ENCODE results near the gene MLF1.

The MLF1 gene

GRCh38 chr3:158560979-158561378, 10.0 kb upstream of the MLF1 start:
- DNase-seq (ENCODE audit: low read depth): no peak
- TF ChIP-seq CTCF (IDR thresholded peaks at IDR 0.05; ENCODE audit: low read depth, low read length): no peak
- no peak for TF ChIP-seq POLR2A (IDR thresholded peaks at IDR 0.05; ENCODE audit: extremely low read depth, insufficient read length)
- TF ChIP-seq MYC (IDR thresholded peaks at IDR 0.05; ENCODE audit: low read depth, low read length): no peak
- TF ChIP-seq MAX (IDR thresholded peaks at IDR 0.05; ENCODE audit: low read depth, low read length): no peak
- no peak overlapping the region for H3K4me3 ChIP-seq (ENCODE audit: low read depth, low read length)

GRCh38 chr3:158562674-158563073, 8.3 kb upstream of the MLF1 start:
- DNase-seq (ENCODE audit: low read depth): no peak
- H3K4me3 ChIP-seq (ENCODE audit: low read depth, low read length): no peak overlapping the region
- TF ChIP-seq MYC (IDR thresholded peaks at IDR 0.05; ENCODE audit: low read depth, low read length): no peak
- no peak for TF ChIP-seq CTCF (IDR thresholded peaks at IDR 0.05; ENCODE audit: low read depth, low read length)

- TF ChIP-seq MYC (IDR thresholded peaks at IDR 0.05; ENCODE audit: low read depth, low read length) (no peak), POLR2A (IDR thresholded peaks at IDR 0.05; ENCODE audit: extremely low read depth, insufficient read length) (no peak), MAX (IDR thresholded peaks at IDR 0.05; ENCODE audit: low read depth, low read length) (no peak), CTCF (IDR thresholded peaks at IDR 0.05; ENCODE audit: low read depth, low read length) (no peak)
These were observed 7.9 kb upstream of the MLF1 start for GRCh38 chr3:158563076-158563475.

GRCh38 chr3:158565076-158565475, 5.9 kb upstream of the MLF1 start:
- TF ChIP-seq CTCF (IDR thresholded peaks at IDR 0.05; ENCODE audit: low read depth, low read length) (no peak), POLR2A (IDR thresholded peaks at IDR 0.05; ENCODE audit: extremely low read depth, insufficient read length) (no peak), MYC (IDR thresholded peaks at IDR 0.05; ENCODE audit: low read depth, low read length) (no peak), MAX (IDR thresholded peaks at IDR 0.05; ENCODE audit: low read depth, low read length) (no peak)
- DNase-seq (ENCODE audit: low read depth): no peak
- no peak overlapping the region for H3K4me3 ChIP-seq (ENCODE audit: low read depth, low read length)

More at GRCh38 chr3:158563076-158563475, 7.9 kb upstream of the MLF1 start:
- no peak overlapping the region for H3K4me3 ChIP-seq (ENCODE audit: low read depth, low read length)
- DNase-seq (ENCODE audit: low read depth): no peak

GRCh38 chr3:158568784-158569183, 2.2 kb upstream of the MLF1 start:
- DNase-seq (ENCODE audit: low read depth): no peak

GRCh38 chr3:158569794-158570193, 1.2 kb upstream of the MLF1 start:
- no peak for DNase-seq (ENCODE audit: low read depth)
- TF ChIP-seq MAX (IDR thresholded peaks at IDR 0.05; ENCODE audit: low read depth, low read length) (no peak), POLR2A (IDR thresholded peaks at IDR 0.05; ENCODE audit: extremely low read depth, insufficient read length) (no peak), MYC (IDR thresholded peaks at IDR 0.05; ENCODE audit: low read depth, low read length) (no peak), CTCF (IDR thresholded peaks at IDR 0.05; ENCODE audit: low read depth, low read length) (no peak)
- H3K4me3 ChIP-seq (ENCODE audit: low read depth, low read length): no peak overlapping the region

More at GRCh38 chr3:158568784-158569183, 2.2 kb upstream of the MLF1 start:
- no peak for TF ChIP-seq MYC (IDR thresholded peaks at IDR 0.05; ENCODE audit: low read depth, low read length)
- no peak overlapping the region for H3K4me3 ChIP-seq (ENCODE audit: low read depth, low read length)
